Activated naive CD4-positive, alpha-beta T cell treated with Interleukin-2 at 50 U/mL for 16 hours (primary cell): ENCODE data around the gene CPEB3.
"Not testable (repeated sequence)": the region's sequence is repeated elsewhere in the genome, so short reads cannot be mapped to it uniquely, and the experiment has no call there.

Source experiments
- DNase-seq: peaks from one replicate; pipeline ENCODE4 v3.0.0-alpha.2; 2020

The CPEB3 gene

GRCh38 chr10:92265687-92266258, 25.1 kb downstream of the CPEB3 start:
- no peak for DNase-seq

DNA sequence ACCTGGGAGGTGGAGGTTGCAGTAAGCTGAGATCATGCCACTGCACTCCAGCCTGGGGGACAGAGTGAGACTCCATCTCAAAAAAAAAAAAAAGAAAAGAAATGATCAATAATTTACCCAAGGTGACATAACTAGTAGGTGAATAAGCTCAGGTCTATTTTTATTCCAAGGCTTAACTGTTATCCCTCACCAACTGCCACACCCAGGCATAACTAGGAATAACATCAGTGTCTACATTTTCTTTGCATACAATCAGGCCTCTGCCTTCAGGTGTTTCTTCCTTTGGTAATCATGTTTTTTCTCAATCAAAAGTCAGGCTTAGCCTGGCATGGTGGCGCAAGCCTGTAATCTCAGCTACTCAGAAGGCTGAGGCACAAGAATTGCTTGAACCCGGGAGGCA, 26.6 kb downstream of the CPEB3 start:
- DNase-seq: no peak

- DNase-seq: no peak
These were observed 27.5 kb downstream of the CPEB3 start for GRCh38 chr10:92263396-92263795.

DNA sequence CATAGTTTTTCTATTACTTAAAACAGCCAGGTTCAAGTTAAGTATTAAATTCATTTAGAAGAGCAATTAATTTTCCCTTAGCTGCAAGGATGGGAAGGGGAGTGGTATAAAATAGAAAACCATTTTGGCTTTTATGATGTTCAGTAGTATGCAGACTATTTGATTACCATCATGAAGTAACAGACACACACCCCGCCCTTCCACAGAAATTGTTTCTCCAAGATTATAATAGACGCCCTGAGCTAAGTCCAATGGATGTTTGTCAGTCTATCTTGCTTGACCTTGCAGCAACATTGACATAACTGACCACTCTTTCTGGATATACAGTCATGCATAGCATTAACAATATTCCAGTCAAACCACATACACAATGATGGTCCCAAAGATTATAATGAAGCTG, 42.3 kb downstream of the CPEB3 start:
- no peak for DNase-seq

DNA sequence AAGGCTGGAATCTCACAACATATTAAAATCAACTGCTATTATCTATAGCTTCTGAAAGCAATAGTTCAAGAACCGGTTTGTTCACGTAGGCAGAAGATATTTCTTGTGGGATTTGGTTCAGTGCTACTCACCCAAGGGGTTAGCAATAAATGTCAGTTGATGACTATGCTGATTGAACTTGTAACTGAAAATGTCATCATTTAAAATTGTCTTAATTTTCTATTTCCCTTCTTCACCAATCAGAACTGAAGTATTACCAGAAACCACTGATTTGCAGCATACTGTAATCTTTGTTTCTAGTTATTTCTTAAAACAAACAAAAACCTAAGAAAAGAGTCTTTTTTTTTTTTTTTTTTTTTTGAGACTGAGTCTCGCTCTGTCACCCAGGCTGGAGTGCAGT, 46.1 kb downstream of the CPEB3 start:
- DNase-seq: no peak

- DNase-seq: peak; percentile 48
These were observed 47.8 kb downstream of the CPEB3 start for GRCh38 chr10:92242910-92243671.

GRCh38 chr10:92242380-92242779, 48.5 kb downstream of the CPEB3 start:
- DNase-seq: no peak

- no peak for DNase-seq
These were observed 49.4 kb downstream of the CPEB3 start for GRCh38 chr10:92241501-92241900.

DNA sequence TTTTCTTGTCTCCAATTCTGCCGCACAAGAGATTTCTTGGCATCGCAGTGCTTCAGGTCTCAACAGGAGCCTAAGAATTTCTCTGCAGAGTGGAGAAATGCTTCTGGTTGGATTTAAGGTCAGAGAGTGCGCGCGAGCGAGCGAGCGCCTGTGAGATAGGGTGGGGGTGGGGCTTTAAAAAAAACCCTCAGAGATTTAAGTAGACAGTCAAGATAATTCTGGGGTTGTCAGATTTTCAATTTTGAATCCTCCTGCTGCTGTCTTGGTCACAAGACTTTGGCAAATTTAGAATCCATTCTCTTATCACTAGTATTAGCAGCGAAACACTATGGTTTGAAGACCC, 49.7 kb downstream of the CPEB3 start:
- no peak for DNase-seq

- peak; percentile 28 for DNase-seq
These were observed 50.4 kb downstream of the CPEB3 start for GRCh38 chr10:92240289-92241157.

DNA sequence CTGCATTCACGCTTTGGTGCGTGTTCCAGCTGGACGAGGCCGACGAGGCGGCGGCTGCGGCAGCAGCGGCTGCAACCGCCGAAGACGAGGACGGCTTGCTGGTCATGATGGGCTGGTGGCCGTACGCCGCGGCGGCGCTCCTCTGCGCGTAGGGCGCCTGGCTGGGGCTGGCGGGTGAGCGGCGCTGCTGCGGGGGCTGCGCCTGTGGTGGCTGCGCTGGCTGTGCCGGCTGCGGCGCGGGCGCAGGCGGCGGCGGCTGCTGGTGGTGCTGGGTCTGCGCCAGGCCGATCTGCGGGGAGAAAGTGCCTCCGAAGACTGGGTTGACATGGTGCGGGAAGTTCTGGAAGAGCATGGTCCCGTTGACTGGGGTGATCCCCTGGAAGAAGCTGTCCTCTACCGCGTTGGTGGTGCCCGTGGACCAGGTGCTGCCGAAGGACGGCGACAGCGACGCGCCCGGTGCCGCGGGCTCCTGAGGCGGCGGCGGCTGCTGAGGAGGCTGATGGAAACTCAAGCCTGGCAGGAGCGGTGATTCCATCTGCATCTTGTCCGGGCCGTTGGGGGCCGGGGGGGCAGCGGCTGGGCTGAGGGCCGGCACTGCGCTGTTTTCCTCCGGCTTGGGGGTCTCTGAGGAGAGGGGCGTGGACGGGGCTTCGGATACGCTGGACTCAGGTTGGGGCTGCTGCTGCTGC, 51.1 kb downstream of the CPEB3 start:
- DNase-seq: peak; percentile 48

GRCh38 chr10:92239151-92239599, 51.7 kb downstream of the CPEB3 start:
- DNase-seq: no peak

GRCh38 chr10:92238586-92239098, 52.2 kb downstream of the CPEB3 start:
- no peak for DNase-seq

- DNase-seq: no peak
These were observed 52.8 kb downstream of the CPEB3 start for GRCh38 chr10:92238054-92238585.

DNA sequence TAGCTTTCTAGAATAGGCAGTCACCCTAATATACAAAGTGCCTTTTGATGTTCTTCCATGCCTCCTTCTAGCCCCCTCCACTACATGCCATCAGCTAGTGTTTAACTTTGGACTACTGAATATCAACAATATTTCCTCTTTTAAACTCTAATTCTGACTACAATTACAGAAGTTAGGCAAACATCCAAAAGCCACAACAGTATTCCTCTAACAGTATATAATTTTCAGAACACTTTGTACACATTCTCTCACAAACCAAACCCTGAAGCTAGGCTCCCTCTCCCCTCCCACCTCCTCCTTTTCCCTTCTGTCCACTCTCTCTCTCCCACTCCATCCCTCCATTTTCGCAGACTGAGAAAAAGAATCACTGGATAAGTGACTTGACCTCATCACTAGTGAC, 59.7 kb downstream of the CPEB3 start:
- no peak for DNase-seq

GRCh38 chr10:92222603-92223262, 68.1 kb downstream of the CPEB3 start:
- no peak for DNase-seq

DNA sequence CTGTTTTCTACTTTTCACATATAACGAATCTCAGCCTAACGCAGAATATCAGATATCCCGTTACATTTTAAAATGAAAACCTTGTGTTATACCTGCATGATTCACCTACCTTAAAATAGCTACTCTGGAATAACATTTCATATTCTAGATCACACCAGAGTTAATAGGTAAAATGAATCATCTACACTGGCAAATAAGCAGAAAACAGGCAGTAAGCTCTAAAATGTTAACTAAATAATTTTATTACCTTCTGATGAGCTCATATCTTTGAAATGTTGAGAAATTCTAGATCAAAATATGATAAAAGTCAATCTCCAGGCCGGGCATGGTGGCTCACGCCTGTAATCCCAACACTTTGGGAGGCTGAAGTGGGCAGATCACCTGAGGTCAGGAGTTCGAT, 71.3 kb downstream of the CPEB3 start:
- no peak for DNase-seq

DNA sequence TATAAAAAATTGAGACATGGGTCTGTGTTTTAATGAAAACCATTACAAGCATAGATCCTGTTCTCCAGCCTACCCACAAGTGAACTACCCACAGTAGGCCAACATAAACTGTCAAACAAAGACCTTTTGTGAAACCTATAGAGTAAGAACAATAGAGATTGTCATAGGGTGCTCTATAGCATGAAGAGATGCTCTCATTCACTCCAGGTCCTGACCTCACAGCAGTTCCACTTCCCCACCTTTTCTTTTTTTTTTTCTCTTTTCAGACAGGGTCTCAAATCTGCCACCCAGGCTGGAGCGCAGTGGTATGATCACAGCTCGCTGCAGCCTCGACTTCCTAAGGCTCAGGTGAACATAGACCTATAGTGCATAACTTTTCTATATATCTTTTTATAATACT, 72.3 kb downstream of the CPEB3 start:
- DNase-seq: no peak

DNA sequence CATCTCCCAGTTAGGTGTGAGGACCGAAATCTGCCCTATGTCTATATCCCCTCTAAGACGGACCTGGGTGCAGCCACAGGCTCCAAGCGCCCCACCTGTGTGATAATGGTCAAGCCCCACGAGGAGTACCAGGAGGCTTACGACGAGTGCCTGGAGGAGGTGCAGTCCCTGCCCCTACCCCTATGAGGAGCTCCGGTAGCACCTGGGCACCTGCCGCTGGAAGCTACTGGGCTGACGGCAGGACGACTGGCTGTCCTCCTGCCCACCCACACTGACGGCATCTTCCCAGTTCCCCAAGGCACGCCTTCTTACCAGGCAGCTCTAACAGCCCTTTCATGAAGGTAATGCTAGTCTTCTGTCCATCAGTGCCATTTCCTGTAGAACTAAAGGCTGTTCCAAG, 74.3 kb downstream of the CPEB3 start:
- not testable (repeated sequence) for DNase-seq

DNA sequence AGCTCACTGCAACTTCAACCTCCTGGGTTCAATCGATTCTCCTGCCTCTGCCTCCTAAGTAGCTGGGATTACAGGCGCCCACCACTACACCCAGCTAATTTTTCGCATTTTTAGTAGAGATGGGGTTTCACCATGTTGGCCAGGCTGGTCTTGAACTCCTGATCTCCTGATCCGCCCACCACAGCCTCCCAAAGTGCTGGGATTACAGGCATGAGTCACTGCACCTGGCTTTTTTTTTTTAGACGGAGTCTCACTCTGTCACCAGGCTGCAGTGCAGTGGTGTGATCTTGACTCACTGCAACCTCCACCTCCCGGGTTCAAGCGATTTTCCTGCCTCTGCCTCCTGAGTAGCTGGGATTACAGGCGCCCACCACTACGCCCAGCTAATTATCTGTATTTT, 75.7 kb downstream of the CPEB3 start:
- DNase-seq: not testable (repeated sequence)

GRCh38 chr10:92213049-92213448, 77.8 kb downstream of the CPEB3 start:
- no peak for DNase-seq

DNA sequence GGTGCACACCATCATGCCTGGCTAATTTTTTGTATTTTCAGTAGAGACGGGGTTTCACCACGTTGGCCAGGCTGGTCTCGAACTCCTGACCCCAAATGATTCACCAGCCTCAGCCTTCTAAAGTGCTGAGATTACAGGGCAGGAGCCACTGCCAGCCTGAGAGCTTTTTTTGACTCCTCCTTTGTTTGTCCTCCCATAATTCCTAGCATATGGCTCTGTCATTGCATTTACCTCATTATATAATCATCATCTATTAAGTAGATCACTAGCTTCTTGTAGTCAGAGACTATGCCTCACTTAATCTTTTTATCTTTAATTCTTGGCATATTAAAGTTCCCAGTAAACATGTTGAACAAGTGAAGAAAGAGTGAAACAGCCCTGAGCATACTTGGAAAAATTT, 82.1 kb downstream of the CPEB3 start:
- no peak for DNase-seq
